Measurements from ENCODE around the gene EML3.

GRCh38 chr11:62569611-62570010 lies 43.0 kb downstream of the EML3 start:
- TF ChIP-seq RNF2 (IDR thresholded peaks at IDR 0.05; ENCODE audit: borderline replicate concordance, low read depth, low read length, missing control alignments, poor library complexity, severe bottlenecking) (no peak), POLR2A (IDR thresholded peaks at IDR 0.05; ENCODE audit: control extremely low read depth in 1 of 2, low read depth in 2 of 2, low read length in 2 of 2) (no peak), JUN (IDR thresholded peaks at IDR 0.05; ENCODE audit: low read depth, low read length) (no peak), POLR2AphosphoS5 (IDR thresholded peaks at IDR 0.05; ENCODE audit: low read depth, low read length) (no peak), MAFK (IDR thresholded peaks at IDR 0.05; ENCODE audit: low read depth, low read length) (no peak), EZH2 (IDR thresholded peaks at IDR 0.05; ENCODE audit: low read depth, low read length, severe bottlenecking) (no peak), CEBPB (IDR thresholded peaks at IDR 0.05; ENCODE audit: low read depth, low read length) (no peak)
- TF ChIP-seq, protein P1, sequence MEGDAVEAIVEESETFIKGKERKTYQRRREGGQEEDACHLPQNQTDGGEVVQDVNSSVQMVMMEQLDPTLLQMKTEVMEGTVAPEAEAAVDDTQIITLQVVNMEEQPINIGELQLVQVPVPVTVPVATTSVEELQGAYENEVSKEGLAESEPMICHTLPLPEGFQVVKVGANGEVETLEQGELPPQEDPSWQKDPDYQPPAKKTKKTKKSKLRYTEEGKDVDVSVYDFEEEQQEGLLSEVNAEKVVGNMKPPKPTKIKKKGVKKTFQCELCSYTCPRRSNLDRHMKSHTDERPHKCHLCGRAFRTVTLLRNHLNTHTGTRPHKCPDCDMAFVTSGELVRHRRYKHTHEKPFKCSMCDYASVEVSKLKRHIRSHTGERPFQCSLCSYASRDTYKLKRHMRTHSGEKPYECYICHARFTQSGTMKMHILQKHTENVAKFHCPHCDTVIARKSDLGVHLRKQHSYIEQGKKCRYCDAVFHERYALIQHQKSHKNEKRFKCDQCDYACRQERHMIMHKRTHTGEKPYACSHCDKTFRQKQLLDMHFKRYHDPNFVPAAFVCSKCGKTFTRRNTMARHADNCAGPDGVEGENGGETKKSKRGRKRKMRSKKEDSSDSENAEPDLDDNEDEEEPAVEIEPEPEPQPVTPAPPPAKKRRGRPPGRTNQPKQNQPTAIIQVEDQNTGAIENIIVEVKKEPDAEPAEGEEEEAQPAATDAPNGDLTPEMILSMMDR (IDR thresholded peaks at IDR 0.05; ENCODE audit: control extremely low read depth in 1 of 3, insufficient read depth in 1 of 3, low read depth in 1 of 3, low read length in 3 of 3): no peak
